Pulmonary artery endothelial cell (primary cell): ENCODE measurements around the gene GPBP1L1. TPM values are rescaled to one million over a fixed set of nuclear protein-coding genes. Genes with fewer than 3 reads are reported as not detected.
"Not testable (repeated sequence)": the region's sequence is repeated elsewhere in the genome, so short reads cannot be mapped to it uniquely, and the experiment has no call there.

Experiments used
- DNase-seq: peaks from one replicate; pipeline ENCODE4 v3.0.0-alpha.2; 2011; ENCODE audit warnings: low read depth, low spot score
- total RNA-seq: library from RNA; depleted of rRNA; stranded (reverse); fragments of >200 nt; gene quantifications from 2 replicates; pipeline ENCODE4 v1.2.3, GENCODE V29; 2014

The GPBP1L1 gene, protein sequence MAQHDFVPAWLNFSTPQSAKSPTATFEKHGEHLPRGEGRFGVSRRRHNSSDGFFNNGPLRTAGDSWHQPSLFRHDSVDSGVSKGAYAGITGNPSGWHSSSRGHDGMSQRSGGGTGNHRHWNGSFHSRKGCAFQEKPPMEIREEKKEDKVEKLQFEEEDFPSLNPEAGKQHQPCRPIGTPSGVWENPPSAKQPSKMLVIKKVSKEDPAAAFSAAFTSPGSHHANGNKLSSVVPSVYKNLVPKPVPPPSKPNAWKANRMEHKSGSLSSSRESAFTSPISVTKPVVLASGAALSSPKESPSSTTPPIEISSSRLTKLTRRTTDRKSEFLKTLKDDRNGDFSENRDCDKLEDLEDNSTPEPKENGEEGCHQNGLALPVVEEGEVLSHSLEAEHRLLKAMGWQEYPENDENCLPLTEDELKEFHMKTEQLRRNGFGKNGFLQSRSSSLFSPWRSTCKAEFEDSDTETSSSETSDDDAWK
- 70.4 and 87.6 TPM in 2 replicates for total RNA-seq

DNA sequence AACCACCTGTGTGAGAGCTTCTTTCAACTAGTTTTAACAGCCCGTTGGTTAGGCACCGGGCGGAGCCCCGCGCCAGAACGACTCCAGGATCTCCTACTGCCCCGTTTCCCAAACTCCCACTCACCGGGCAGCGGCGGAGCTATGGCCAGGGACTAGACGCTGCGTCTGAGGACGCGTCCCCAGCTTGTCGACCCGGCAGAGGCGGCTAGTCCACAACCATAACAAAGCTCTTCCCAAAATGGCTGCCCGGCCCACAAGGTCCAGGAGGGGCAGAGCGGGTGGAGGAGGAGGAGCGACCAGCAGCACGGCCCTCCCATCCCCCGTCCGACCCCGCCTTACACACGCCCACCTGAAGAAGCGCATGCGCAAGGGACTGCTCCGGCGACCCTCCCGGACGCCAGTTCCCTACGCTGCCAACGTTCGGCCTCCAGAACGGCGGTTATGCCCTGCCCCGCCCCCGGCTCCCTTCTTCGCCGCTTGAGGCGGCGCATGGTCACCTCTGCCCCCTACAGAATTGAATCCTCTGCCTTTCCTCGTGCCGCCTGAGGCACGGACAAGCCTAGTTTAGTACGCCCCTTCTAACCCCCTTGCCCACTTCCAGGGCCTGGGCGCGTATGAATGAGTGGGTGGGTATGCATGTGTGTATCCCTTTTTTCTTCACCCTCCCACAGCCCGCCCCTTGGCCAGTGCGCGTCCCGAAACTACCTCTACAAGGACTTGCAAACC is at the start of gene GPBP1L1:
Gene GPBP1L1, minus strand, starts transcription at position 246 of the 726 bp plus-strand sequence. CDS start 27,446 bp downstream, outside the sequence.
- peak; percentile 89 for DNase-seq

DNA sequence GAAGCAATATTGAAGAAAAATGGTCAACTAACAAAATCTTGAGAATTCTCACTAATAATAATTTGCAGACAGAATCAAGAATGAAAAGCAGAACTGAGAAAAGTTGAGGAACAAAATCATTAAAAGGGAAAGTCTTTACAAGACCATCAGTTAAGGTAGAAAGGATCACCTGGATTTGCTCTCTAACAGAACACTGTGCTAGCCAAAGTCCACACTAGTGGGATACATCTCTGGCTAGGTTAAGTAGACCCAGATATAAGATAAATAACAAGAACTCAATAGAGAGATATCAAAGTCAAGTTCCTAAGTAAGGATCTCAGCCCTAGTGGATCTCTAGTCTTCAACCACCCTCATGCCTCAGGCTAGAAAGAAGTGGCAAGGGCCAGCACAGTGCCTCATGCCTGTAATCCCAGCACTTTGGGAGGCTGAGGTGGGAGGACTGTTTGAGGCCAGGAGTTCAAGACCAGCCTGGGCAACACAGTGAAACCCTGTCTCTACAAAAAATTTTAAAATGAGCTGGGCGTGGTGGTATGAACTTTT is 44.5 kb upstream of the GPBP1L1 start:
- DNase-seq, result no peak

DNA sequence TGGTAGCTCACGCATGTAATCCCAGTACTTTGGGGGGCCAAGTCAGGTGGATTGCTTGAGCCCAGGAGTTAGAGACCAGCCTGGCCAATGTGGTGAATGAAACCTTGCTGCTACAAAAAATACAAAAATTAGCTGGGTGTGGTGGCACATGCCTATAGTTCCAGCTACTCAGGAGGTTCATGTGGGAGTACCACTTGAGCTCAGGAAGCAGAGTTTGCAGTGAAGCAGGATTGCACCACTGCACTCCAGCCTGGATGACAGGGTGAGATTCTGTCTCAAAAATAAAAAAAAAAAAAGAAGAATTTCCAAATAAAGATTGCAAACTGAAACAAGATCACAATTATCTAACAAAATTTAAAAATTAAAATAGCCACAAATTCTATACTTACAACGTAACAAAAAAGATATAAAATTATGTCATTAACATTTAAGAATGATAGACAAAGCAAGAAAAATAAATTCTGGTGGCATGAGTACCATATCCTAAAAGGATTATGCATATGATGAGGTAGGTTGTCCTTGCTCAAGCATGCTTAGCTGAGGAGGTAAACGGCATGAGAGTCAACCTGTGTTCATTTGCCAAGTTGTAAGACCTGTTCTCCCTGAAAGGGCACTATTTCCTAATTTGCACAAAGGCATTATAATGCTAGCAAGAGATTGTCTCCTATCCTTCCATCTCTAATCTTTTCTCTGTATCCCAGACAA is 43.9 kb upstream of the GPBP1L1 start:
- no peak for DNase-seq

DNA sequence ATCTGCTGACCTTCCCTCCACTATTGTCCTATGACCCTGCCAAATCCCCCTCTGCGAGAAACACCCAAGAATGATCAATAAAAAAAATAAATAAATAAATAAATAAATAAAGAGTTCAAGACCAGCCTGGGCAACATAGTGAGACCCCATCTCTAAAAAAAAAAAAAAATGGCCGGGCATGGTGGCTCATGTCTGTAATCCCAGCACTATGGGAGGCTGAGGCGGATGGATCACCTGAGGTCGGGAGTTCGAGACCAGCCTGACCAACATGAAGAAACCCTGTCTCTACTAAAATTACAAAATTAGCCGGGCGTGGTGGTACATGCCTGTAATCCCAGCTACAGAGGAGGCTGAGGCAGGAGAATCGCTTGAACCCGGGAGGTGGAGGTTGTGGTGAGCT is 39.7 kb upstream of the GPBP1L1 start:
- not testable (repeated sequence) for DNase-seq

DNA sequence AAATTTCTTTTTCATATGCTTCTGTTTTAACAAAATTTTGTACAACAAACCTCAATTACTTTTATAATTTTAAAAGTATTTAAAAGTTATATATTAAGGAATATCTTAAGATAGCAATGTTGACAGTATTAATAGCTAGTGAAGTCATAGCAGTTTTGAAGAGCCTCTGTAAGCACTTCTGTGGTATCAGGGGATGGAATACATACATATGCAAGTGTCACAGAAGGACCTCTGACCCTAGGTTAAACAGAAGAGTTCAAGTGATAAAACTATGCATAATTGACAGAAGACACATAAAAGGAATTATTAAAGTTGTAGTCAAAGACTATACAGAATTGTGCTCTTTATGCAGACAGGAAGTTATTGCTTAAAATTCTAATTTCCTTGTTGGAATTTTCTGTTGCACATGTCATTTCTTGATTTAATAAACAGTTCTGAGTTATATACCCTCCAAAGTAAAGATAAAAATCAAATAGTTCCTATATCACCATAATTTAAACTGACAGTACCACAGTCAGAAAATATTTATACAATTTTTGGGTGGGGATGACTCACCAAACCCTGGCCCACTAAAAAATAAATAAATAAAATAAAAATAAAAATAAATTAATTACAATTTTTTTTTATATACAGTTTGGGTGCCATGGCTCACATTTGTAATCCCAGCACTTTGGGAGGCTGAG is 37.1 kb upstream of the GPBP1L1 start:
- DNase-seq, result no peak

DNA sequence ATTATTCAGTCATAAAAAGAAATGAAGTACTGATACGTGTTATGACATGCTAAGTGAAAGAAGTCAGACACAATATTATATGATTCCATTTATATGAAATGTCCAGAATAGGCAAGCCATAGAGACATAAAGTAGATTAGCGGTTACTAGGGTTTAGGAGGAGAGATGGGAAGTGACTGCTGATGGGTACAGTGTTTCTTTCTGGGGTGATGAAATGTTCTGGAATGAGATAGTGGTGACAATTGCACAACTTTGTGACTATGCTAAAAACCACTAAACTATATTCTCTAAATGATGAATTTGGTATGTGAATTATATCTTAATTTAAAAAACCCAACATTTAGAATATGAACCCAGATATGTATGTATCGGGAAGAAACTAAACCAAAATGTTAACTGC is 36.5 kb upstream of the GPBP1L1 start:
- DNase-seq, result no peak

DNA sequence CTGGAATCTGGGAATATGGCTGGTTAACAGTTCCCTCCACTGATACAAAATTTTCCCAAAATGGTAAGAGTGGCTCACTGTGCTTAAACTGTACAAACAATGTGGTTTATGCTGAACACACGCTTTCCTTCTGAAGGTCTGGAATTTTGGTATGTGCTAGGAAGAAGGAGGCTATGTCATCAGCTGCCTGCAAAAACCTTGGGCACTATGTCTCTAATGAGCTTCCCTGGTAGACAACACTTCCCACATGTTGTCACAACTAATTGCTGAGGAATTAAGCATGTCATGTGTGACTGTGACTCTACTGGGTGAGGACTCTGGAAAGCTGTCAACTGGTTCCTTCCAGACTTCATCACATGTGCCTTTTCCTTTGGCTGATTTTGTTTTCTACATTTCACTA is 34.9 kb upstream of the GPBP1L1 start:
- no peak for DNase-seq

DNA sequence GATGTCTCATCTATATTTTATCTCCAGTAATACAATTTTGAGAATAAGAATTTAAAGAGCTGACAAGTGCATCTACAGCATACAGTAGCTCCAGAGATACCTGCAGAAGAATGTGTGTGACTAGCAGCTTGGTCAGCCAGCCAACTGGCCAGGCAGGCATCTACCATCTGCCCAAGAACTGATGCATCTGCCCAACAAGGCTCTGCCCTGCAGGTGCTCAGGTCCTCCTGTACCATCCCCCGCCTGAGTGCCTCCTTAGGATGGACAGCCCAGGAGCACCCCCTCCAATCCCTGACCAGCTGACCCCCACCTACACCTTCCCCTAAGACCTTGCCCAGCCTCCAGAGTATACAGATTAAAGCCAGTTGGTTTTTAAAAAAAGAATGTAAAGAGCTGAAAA is 32.0 kb upstream of the GPBP1L1 start:
- no peak for DNase-seq

DNA sequence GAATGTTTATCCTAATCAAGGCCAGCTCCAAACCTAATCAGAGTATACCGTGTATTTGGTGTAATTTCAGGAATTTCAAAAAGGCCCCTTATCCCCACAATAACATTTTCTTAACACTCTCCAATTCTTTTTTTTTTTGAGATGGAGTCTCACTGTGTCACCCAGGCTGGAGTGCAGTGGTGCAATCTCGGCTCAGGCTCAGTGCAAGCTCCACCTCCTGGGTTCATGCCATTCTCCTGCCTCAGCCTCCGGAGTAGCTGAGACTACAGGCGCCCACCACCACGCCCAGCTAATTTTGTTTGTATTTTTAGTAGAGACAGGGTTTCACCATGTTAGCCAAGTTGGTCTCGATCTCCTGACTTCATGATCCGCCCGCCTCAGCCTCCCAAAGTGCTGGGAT is 31.1 kb upstream of the GPBP1L1 start:
- DNase-seq, result not testable (repeated sequence)

DNA sequence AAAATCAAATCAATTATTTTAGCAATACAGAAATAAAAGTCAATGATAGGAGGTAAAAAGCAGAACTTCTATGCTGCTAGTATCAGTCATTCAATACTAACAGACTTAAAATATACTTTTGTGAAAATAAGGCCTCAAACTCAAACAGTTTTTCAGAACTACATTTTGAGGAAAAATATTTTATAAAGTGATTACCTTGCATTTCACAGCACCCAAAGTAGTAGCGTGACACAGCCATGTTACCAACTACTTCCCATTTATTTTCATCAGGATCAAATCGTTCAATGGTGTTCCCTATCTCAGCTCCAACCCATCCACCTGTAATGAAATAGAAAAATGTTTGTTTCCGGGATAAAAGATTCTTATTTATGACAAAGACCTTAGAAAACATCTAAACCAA is 30.4 kb upstream of the GPBP1L1 start:
- no peak for DNase-seq

DNA sequence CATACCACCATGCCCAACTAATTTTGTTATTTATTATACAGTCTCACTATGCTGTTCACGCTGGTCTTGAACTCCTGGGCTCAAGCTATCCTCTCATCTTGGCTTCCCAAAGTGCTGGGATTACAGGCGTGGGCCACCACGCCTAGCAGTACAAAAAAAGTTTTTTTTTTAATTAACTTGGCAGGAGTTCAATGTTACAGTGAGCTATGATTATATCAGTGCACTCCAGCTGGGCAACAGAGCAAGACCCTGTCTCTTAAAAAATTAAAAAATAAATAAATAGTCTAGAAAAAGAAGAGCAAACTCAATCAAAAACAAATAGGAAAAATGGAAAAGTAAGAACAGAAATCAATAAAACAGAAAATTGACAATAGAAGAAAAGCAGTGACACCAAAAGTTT is 27.4 kb upstream of the GPBP1L1 start:
- no peak for DNase-seq

DNA sequence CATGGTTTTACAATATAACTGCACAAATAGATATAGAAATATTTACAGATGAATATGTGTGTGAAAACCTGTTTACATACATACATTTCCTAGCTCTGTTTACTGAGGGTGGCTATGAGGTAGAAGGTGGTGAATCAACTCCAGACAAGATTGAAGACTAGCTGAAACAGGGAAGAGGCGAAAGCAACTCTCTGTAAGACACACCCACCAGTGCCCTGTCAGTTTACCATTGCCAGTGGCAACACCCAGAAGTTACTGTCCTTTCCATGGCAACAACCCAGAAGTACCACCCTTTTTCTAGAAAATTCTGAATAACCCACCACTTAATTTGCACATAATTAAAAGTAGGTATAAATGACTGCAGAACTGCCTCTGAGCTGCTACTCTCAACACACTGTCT is 18.3 kb upstream of the GPBP1L1 start:
- no peak for DNase-seq

DNA sequence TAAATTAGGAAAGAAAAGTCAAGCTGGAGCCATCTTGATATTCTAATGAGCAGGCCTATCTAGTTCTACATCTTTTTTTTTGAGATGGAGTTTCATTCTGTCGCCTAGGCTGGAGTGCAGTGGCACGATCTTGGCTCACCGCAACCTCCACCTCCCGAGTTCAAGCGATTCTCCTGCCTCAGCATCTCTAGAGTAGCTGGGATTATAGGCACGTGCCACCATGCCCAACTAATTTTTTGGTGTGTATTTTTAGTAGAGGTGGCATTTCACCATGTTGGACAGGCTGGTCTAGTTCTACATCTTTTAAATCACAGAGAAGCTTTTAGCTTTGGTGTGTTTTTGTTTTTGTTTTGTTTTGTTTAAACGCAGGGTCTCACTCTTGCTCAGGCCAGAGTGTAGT is 8.5 kb upstream of the GPBP1L1 start:
- no peak for DNase-seq

DNA sequence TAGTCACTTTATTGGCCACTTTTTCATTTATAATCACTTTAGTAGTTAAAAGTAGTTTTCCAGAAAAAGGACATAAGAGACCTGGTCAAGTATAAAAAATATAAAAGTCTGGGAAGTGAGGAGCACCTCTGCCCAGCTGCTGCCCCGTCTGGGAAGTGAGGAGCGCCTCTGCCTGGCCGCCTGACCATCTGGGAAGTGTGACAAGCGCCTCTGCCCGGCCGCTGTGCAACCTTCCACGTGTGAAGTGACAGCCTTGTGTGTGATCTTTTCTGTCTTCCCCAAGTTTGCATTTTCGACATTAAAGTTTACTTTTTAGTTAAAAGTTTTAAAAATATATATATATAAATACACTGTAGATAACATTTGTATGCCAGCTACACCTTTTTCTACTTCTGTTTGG is 7.5 kb upstream of the GPBP1L1 start:
- DNase-seq, result not testable (repeated sequence)

DNA sequence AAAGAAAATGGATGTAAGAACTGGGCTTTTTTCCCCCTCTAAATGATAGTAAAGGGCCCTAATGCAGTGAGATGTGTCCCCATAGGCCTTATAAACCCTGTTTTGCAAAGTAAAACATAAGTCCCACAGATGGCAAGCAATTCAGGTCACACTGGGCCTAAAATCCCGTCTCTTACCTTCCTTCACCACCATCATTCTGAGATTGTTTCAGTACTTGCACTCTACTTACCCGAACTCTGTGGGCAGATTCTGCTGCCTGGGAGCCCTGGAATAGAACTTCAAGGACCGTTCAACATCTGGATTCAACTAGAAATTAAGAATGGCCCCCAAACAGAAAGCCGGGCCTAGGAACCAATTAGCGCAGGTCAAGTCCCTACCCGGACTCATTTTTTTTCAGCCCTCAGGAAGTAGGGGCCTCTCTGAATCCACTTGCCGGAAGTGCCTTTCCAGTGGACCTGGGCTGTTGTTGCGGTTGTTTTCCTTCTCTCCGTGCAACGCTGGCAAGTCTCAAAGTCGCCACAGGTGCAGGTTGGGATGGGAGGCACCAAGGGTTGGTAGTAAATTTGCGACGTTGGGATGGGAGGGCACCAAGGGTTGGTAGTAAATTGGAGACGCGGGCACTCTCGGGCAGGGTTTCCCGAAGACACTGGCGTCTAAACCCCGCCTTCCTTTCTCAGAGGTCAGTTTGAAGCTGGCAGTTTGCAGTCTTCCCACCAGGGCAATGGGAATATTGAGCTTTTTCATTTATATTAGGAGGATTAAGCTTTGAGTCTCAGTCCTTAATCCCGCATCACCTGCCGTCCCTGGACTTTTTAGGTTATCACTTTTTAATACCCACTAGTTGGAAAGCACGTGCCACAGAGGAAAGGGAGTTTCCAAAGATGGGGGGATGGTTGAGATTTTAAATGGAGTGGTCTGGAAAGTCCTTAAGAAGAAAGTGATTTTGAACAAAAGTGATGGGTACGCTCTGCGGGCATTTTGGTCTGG is 1.7 kb upstream of the GPBP1L1 start, which contains the start of gene TMEM69:
Gene TMEM69, plus strand, starts transcription at position 428 of the 987 bp plus-strand sequence. CDS start 2,888 bp downstream, outside the sequence.
- DNase-seq, result peak; percentile 62

DNA sequence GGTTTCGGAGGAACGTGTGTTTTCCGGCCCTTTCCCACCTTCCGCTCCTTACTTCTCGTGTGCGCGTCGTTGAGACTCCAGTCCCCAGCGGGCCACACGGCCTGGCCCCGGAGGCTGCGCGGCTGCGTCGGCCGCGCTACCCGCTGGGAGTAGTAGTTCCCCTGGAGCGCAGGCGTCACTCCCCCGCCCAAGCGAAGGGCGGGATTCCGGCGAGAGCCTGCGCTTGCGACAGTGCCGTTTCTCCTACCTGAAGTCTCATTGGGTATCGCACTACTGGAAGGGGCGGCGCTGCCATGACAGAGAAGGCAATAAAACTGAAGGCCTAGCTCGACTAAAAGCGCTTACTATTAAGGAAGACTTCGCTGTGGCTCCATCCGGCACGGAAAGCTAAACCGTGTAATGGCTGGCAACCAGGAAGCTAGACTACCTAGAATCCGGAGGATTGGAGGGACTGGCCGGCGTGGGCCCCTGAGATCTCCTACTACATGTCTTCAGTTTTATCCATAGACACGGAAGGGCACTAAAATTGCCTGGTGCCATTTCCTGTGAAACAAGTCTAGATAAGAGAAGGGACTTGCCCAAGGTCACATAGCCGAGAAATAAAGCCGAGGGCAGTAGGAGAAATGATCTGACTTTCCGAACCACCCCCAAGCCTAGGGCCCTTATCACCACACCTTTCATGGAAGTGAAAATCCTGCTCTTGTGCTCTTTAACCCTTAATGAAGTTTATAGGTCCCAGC is 851 bp upstream of the GPBP1L1 start:
- DNase-seq, result peak; percentile 96

DNA sequence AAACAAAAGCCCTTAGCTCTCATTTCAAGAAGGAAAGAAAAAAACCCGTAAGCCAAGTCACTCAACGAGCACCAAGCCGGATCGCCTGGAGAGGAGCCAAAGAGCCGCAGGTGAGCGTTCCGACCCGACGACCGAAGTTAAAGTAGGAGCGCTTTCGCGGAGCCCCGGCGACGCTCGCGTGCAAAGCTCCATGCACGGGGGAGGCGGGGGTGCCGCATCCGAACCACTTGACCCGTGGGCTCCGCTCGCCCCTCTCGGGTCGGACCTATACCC is 382 bp downstream of the GPBP1L1 start:
- no peak for DNase-seq

DNA sequence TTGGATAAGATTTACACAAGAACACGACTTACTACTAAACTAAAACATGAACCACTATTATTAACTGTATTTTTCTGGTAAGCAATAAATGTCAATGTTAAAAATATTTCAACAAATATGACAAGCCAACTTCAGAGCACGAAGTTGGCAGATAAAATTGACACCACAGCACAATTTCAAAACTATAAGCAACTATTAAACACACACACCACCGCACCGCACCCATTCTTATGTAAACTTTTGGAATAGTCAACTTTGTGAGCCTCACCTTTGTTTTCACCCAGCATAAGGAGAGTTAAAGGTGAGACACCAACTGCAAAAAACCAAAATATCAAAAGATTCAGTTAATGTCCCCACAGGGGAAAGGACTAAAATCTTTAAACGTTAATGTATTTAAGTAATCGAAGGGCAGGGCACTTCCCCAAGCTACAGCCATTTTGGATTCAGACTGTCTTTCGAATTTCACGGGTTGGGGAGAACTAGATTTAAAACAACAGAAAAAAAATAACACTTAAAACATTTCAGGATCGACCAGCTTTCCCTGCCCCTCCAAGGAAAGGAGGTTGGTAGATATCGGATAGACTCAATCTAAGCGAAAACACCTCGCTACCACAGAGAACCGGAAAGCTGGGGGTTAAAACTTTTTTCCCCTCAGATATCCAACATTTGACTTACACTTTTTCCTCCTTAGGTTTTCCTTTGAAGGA is 872 bp downstream of the GPBP1L1 start:
- no peak for DNase-seq

DNA sequence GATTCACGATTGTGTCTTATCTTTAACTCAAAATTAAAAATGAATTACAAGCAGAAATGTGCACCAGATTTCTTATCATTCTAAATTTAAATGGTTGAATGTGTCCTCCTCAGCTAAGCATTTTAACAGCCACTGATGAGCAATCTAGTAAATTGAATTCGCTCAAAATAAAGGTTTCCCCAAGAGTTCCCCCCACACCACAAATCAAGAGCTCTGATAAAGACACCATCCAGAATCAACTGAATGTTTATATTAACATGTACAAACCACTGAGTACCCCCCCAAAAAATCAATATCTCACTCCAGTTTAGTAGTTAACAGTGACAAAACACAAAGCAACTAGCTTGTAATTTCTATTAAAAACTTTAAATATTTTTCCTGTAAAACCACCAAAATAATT is 1.9 kb downstream of the GPBP1L1 start:
- DNase-seq, result no peak
